GM12891 (cell line): ENCODE results near the gene EEF2.

ENCODE experiments used
- DNase-seq: peaks from one replicate; pipeline ENCODE4 v3.0.0; 2011; ENCODE audit warnings: low spot score; ENCODE audit not compliant: insufficient read length
- FAIRE-seq: peaks from 2 replicates; lab custom pipeline; 2011; peaks lifted over from hg19 to GRCh38; lab: Jason Lieb, UNC
- PAX5 ChIP-seq: IDR thresholded peaks from 2 replicates; pipeline ENCODE4 v1.6.1; 2011; ENCODE audit warnings: low read length, moderate library complexity, mild to moderate bottlenecking; ENCODE audit not compliant: insufficient read depth, severe bottlenecking
- POLR2A ChIP-seq: IDR thresholded peaks from 2 replicates; pipeline ENCODE4 v1.6.1; 2011; ENCODE audit warnings: low read depth, low read length, control low read depth
- POLR2AphosphoS5 ChIP-seq: IDR thresholded peaks from 2 replicates; pipeline ENCODE4 v1.6.1; 2011; ENCODE audit warnings: low read depth, low read length, control low read depth
- POU2F2 ChIP-seq: IDR thresholded peaks from 2 replicates; pipeline ENCODE4 v1.6.1; 2011; ENCODE audit warnings: low read depth, mild to moderate bottlenecking, control low read depth, low read length, moderate library complexity
- SPI1 ChIP-seq: IDR thresholded peaks from 2 replicates; pipeline ENCODE4 v1.6.1; 2011; ENCODE audit warnings: low read depth, low read length, control low read depth
- TAF1 ChIP-seq: IDR thresholded peaks from 2 replicates; pipeline ENCODE4 v1.6.1; 2011; ENCODE audit warnings: low read depth, low read length, control low read depth

EEF2 gene

DNA sequence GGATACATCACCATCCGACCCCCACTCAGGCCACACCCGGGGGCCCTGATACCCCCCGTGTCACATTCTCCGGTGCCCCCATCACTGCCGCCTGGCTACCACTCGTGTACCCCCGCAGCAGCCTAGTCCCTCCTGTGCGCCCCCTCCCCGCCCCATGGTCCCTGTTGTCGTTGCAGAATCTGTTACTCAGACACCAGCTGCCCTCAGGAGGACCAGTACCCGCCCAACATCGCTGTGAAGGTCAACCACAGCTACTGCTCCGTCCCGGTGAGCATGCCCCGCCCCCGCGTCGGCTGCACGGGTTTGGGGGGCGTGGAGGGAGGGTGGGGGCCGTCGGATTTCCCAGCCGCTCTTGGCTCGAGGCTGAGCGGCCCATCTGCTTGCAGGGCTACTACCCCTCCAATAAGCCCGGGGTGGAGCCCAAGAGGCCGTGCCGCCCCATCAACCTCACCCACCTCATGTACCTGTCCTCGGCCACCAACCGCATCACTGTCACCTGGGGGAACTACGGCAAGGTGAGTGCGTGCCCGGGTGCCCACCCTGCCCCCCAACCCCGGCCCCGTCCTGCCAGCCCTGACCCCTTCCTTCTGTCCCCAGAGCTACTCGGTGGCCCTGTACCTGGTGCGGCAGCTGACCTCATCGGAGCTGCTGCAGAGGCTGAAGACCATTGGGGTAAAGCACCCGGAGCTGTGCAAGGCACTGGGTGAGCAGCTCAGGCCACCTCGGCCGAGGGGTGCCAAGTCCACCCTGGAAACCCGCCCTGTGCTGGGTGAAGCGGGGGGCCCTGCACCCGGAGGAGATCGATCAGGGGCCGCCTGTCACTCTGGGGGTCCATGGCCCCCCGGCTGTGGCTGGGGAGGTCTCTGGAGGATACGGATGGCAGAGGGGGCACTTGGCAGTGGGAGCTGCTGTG, 43.3 kb upstream of the EEF2 start:
- no peak for DNase-seq
- no peak for FAIRE-seq
- TF ChIP-seq PAX5 (no peak), SPI1 (no peak), POLR2AphosphoS5 (no peak), POLR2A (no peak), POU2F2 (no peak), TAF1 (no peak)

DNA sequence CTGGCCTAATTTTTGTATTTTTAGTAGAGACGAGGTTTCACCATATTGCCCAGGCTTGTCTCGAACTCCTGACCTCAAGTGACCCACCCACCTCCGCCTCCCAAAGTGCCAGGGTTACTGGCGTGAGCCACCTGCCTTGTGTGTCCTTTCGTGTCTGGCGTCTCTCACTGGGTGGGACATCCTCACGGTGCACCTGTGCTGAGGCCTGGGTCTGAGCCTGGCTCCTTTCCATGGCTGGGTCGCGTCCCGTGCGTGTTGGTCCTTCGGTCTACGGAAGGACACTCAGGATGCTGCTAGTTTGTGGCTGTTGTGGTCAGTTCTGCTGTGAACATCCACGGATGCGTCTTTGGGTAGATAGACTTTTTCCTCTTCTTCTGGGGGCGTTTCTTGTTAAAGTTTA, 41.9 kb upstream of the EEF2 start:
- FAIRE-seq (no peak), DNase-seq (no peak)
- TF ChIP-seq POLR2A (no peak), POU2F2 (no peak), SPI1 (no peak), PAX5 (no peak), TAF1 (no peak), POLR2AphosphoS5 (no peak)

- DNase-seq, result no peak
- TF ChIP-seq POU2F2, result no peak
- TF ChIP-seq SPI1, result no peak
- TF ChIP-seq PAX5, result no peak
- TF ChIP-seq POLR2AphosphoS5, result no peak
- no peak for TF ChIP-seq TAF1
- TF ChIP-seq POLR2A, result no peak
- no peak for FAIRE-seq
Observed at GRCh38 chr19:4025317-4025716, 40.1 kb upstream of the EEF2 start.

DNA sequence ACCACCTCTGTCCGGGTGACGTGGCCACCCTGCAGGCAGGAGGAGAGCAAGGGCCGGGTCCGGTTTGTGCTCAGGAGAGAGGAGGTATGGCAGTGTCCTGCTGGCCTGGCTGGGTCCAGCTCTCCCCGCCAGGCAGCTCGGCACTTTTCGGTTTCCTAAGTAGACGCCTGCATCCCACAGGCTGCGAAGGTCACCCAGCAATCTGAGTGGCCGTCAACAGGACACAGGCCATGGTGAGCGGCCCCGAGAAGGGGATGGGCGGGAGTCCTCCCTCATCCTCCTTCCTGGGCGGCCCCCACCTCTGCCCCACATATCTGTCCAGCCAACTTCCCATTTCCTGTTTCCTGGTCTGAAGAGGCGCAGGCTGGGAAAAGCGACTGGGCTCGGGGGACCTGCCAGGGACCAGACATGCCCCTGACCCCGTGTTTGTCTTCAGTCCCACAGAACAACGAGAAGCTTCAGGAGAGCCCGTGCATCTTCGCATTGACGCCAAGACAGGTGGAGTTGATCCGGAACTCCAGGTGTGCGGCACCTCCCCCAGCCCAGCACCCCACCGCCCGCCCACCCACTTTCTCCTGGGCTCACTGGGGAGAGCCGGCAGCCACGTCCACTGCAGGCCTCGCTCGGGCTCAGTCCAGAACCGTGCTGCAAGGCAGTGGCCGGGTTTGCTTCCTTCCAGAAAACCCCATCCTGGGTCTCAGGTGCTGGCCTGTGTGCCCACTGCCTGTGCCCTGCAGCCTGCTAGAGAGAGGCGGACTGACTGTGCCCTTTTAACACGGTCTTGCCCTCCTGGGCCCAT, 38.5 kb upstream of the EEF2 start:
- FAIRE-seq (no peak), DNase-seq (no peak)
- TF ChIP-seq POLR2AphosphoS5 (no peak), SPI1 (no peak)

GRCh38 chr19:4019578-4019977, 34.3 kb upstream of the EEF2 start:
- TF ChIP-seq POLR2A, result no peak
- no peak for TF ChIP-seq PAX5
- TF ChIP-seq POU2F2, result no peak
- TF ChIP-seq TAF1, result no peak
- TF ChIP-seq SPI1, result no peak
- TF ChIP-seq POLR2AphosphoS5, result no peak
- FAIRE-seq, result no peak
- DNase-seq, result no peak

DNA sequence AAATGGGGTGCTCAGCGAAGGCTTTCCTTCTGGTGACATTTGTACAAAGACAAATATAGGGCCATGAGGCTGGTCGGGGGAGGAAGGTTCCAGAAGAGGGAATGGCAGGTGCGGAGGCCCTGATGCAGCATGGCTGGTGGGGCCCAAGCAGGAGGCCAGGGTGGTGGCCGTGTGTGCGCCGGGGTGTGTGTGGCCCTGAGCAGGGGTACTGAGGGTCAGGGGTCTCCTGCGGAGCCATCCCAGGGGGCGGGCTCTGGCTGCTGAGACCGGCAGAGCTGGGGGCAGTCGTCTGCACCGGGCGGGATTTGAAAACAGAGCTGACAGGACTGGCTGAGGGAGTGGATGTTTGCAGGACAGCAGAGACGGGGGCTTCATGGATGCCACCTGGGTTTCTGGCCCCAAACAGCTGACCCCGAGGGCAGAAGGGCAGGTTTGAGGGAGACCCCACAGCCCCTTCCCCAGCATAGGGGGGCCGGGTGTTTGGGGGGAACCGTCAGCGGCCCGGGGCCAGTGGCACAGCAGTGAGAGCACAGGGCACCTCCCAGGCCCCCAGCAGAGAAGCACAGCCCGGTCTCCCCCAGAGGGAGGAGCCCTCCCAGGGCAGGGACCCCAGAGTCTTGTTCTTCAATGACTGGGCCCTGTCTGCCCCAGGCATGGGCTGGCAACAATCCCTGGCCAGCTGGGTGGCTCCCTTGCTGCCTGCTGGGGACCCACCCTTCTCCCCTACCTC, 33.7 kb upstream of the EEF2 start:
- TF ChIP-seq SPI1, result no peak
- TF ChIP-seq POLR2A, result no peak
- TF ChIP-seq POU2F2, result no peak
- TF ChIP-seq POLR2AphosphoS5, result no peak
- TF ChIP-seq TAF1, result no peak
- TF ChIP-seq PAX5, result no peak
- DNase-seq, result no peak
- FAIRE-seq, result no peak

- TF ChIP-seq TAF1 (no peak), SPI1 (no peak), POLR2AphosphoS5 (no peak), POU2F2 (no peak), POLR2A (no peak), PAX5 (no peak)
- FAIRE-seq, result no peak
- DNase-seq, result no peak
Observed at GRCh38 chr19:4018140-4018613, 32.9 kb upstream of the EEF2 start.

DNA sequence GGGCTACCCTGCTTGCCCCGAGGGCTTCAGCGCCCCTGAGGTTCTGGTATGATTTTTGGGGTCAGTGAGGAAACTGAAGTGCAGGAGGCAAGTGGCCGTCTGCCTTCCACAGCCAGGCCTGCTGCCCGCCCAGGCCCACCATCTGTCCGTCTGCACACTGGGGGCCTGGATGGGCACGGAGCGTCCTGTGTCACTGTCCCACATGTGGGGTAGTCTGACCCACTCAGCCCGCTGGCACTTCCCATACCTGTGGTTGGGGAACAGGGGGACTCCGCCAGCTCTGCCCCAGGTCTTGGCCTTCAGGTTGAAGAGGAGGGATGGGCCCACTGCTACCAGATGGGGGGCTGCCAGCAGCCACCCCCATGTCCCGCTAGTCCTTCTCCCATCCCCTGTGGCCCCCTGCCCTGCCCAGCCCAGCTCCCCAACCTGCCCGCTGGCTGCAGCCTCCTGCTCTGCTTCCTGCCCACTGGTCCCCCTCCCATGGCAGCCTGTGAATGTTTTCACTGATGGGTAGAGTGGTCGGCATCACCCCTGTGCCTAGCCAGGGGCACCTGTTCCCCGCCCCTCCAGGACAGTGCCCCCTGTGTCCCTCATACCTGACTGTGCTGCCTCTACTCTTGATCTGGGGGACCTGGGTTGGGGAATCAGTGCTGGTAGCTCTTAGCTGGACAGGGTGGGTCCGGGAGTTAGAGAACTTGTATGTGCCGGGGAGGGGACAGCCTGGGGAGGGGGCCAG, 31.8 kb upstream of the EEF2 start:
- DNase-seq (no peak), FAIRE-seq (no peak)
- TF ChIP-seq POU2F2 (no peak), PAX5 (no peak), TAF1 (no peak), SPI1 (no peak), POLR2A (no peak), POLR2AphosphoS5 (no peak)

DNA sequence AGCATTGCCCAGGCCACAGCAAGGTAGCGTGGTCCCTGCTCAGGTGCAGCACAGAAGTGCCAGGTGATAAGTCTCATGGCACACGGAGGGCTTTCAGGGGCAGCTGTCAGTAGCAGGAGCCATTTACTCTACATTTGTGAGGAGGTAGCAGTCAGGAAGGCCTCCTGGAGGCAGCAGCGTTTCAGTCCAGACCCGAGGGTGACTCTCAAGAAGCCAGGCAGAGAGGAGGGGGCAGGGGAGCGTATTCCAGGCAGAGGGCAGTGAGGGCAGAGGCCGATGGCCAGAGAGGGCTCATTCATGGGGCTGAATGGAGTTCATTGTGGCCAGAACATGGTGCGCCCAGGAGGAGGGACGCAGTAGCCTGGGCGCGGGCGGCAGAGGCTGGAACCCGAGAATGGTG, 31.2 kb upstream of the EEF2 start:
- no peak for DNase-seq
- no peak for FAIRE-seq
- TF ChIP-seq POLR2A, result no peak
- no peak for TF ChIP-seq PAX5
- no peak for TF ChIP-seq POLR2AphosphoS5
- TF ChIP-seq POU2F2, result no peak
- TF ChIP-seq TAF1, result no peak
- no peak for TF ChIP-seq SPI1
